Activated CD4-positive, alpha-beta T cell treated with anti-CD3 and anti-CD28 coated beads, Interleukin-2, amount 50 U/mL, for 48 hours (primary cell): ENCODE data around the gene CADM1.

Experiments
- DNase-seq, 2 experiments: peaks; one replicate each; pipeline ENCODE4 v3.0.0-alpha.2; 2020

CADM1 gene

DNA sequence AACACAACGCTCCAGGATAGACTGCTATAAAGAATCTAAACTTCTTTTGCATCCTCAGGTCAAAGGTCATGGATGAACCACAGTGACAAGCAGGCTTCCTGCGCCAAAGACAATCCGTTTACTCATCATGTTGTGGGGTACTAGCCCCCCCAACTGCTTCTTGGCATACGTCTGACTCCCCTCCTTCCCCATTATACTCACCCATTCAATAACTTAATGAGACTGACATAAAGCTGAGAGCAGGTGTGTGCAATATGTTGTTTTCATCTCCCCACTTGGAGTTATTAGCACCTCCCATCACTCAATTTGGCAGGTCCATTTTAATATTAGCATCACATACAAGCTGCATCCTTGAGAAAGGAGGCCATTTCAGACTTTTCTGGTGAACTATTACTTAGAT lies 157.1 kb downstream of the CADM1 start:
- DNase-seq = no peak

DNA sequence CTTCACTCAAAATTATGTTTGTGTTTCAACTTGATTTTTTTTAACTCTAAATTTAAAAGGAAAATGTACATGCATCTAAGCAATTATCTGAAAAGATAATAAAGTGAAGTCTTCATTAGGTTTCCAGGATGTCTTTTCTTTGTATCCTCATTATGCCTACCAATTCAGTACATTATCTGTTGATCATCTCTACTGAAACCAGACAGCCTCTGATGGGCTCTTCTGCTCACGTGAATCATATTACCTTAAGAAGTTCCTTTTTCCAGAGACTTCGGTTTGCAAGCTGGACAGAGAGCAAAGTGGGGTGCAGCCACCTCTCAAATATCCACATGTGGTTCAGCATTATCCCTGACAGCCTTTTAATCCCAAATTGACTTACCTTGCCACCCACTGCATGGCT lies 158.4 kb downstream of the CADM1 start:
- no peak for DNase-seq

DNA sequence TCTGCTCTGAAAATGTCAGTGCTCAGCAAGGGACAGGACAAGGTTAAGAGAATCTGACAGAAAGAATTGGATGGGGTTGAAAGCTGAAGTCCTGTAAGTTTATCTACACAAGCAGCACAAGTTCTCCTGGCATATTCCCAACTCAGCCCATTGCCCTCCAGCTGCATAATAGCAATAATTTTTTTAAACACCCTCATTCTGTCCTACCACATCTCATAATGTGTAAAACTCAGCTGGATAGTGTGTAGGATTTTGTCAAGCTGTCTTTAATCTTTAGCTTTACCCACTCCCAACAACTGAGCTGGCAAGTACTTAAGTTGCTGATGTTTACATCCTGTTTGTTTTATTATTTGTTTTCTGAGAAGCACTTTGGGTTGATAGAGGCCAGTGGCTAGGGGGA lies 158.9 kb downstream of the CADM1 start:
- DNase-seq = no peak

DNA sequence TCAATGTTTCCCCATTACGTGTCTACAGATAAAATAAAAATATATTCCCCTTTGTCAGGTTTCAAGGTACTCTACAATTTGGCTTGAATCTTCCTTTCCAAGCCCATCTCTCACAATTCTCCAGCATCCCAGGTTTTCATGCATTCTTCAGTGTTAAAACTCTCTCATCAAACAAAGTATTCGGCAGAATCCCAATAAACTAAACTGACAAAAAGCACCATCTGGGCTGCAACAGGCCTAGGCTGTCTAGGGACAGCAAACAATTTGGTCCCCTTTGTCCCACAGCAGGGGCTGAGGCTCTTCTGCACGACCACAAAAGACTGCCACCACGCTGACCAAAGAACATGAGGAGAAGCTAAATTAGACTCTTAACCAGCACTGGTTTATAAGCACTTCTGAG lies 159.4 kb downstream of the CADM1 start:
- DNase-seq = no peak

DNA sequence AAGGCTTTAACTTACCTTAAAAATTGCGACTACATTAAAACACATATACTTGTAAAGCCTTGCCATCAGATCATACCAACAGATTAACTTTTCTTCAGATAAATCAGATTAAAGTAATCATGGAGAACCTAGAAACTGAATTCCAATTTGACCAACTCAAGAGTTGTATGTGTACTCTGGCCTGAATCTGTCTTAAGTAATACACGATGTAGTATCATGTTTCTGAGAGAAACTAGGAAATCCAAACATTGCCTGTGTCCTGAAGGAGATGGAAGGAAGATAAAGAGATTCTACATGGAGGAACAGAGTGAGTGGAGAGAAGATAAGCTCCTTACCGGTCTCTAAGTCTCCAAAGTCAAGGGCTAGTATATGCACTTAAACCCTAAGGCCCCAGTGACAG lies 162.1 kb downstream of the CADM1 start:
- DNase-seq = no peak

DNA sequence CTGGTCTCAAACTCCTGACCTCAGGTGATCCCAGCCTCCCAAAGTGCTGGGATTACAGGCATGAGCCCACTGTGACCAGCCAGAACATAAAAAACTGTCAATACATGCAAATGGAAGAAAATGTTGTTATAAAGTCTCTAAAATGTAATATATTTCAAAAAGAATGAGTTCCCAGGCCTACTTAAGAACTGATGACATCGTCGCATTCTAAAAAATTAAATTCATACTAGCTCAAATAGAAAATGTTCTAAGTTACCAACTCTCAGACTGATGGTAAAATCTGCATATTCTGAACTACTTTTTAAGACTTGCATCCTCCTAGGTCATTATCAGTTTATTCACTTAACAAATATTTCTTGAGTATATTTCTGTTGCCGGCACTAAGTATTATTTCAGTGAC lies 163.3 kb downstream of the CADM1 start:
- DNase-seq = no peak

DNA sequence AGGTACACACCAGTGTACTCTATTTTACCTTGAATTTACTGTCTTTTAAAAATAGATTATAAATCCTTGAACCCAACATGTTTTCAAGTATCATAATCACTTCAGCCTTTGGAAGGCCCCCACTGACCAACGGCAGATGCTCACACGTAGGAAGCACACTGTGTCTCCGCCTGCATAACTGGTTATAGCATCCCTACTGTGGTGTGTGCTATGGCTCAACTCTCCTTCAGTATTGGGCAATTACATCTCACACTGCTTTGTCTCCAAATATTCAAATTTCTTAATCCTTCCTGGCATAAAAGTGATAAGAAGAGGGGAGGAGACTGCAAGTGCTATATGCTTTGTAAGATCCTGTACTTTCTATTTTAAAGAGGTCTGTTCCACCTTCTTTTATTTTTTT lies 165.7 kb downstream of the CADM1 start:
- no peak for DNase-seq

DNA sequence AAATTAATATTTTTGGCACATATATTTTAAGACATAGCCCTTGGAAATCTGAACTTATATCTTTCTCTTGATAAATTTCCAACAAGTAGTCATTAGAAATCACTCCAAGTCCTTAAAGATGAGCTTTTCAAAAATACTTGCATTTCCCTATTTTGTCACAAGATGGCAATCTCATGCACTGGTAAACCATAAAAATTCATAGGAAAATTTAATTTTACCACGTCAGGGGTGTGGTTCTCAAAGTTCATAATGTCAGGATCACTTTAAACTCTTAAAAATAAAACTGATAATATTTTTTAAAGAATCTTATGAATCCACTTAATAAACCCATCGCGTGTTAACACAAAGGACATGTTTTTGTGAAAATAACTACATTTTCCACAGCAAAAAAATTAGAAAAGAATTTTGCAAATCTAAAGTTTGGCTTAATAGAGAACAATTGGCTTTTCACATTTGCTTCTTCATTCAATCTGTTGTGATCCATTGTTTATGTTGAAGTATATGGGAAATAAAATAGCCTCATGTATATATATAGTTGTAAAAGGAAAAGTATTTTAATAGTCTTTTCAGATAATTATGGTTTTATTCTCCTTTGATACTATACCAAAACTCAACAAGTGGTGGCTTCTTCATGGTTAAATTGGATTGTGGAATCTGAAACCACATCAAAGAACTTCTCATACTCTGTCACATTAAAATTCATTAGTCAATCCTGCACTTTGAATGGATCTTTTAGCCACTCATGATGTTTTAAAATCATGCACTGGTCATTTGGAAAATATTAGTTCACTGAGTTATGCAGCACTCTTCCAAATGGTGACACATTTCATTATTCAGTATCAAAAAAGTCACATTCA lies 169.1 kb downstream of the CADM1 start:
- DNase-seq = no peak

DNA sequence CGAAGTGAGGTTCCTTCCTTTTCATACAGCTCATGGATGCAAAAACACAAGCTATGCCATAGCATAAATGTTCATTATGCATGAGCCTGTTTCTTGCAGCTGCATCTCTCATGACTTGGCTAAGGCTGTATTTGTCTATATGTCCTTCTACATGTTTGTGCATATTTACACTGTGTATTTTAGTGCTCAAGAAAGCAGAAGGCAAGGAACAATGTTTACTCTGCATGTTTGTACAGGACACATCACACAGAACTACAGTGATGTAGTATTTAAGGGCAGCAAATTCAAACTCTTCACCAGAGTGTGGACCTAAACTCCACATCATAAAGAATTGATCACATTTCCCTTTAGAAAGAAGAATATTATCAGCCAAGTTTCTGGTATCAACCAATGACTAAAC lies 170.3 kb downstream of the CADM1 start:
- no peak for DNase-seq

DNA sequence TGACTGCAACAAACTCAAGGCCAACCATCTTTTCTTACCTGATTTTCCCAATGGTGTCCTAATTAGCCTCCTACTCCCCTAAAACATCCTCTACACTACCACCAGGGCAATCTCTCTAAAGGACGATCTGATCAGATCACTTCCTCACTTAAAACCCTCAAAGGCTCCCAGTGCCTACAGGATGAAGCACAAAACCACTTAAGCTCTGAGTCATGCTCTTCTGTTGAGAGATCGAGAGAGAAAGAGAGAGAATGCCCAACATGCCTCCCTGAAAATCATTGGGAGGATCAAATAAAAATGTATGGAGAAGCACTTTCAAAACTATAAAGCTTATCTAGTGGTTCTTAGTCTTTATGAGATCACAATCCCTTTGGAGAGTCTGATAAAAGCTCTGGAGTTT lies 171.1 kb downstream of the CADM1 start:
- no peak for DNase-seq

DNA sequence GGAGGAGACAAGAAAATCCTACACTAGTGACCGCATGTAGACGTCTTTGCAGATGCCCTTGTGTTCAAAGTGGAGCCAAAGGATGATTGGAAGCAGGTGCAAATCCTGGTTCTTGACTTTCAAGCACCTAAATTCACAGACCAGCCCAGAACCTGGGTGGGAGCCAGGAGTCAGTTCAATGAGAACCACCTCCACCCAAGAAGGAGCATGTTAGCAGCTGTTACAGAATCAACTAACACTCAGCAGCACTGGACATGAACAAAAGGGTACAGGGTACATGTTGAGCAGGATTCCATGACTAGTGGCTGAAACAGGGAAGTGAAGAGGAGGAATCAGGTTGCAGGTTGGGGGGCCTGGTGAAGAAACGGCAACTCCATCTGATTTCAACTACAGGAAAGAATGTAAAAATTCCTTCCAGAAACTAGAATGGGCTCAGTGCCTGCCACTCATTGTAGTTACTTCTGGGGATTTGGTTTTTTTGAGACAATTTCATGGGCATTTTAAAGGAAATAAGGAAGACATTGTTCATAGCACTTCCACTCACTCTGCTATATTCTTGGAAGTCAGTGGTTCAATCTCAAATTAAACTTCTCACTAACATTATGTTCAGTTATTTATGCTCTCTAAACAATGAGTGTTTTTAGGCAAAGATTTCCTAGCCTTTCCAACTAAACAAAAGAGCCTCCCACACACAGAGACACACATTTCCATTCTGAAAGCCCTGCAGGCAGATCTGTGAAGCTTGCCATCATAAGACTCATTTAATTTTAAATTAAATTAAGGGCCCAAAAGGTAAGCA lies 173.3 kb downstream of the CADM1 start:
- DNase-seq = no peak

DNA sequence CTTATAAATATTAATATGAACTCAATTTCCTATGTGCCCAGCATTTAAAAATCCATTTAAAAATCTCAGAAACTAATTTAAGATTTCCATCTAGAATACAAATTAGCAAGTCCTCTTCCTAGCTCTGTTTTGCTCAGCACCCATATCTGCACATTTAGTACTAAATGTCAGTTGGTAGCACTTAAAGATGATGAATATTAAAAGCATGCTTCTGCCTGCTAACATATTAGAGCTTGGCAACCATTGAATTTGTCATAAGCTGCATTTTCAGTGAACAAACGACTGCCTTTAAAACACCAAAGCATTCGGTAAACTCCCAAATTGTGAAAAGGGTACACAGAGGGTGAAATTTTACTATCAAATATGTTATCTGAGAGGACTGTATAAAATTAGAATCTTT lies 177.7 kb downstream of the CADM1 start:
- no peak for DNase-seq

DNA sequence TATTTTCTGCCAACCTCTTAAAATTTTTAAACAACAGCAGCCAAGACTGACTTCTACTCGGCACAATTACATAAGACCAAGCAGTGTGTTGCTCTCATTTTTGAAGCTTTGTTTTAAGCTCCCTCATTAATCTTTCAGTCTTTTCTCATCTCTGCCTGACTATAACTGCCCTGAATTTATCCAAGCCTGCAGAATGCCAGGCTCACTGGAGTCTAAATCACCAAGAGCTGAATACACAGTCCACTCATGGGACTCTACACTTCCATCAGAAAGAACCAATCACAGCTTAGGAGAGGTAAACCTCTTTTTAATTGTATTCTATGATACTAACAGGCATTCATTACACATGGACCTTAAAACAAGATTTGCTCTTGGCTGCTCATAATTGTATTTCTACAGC lies 178.7 kb downstream of the CADM1 start:
- no peak for DNase-seq

DNA sequence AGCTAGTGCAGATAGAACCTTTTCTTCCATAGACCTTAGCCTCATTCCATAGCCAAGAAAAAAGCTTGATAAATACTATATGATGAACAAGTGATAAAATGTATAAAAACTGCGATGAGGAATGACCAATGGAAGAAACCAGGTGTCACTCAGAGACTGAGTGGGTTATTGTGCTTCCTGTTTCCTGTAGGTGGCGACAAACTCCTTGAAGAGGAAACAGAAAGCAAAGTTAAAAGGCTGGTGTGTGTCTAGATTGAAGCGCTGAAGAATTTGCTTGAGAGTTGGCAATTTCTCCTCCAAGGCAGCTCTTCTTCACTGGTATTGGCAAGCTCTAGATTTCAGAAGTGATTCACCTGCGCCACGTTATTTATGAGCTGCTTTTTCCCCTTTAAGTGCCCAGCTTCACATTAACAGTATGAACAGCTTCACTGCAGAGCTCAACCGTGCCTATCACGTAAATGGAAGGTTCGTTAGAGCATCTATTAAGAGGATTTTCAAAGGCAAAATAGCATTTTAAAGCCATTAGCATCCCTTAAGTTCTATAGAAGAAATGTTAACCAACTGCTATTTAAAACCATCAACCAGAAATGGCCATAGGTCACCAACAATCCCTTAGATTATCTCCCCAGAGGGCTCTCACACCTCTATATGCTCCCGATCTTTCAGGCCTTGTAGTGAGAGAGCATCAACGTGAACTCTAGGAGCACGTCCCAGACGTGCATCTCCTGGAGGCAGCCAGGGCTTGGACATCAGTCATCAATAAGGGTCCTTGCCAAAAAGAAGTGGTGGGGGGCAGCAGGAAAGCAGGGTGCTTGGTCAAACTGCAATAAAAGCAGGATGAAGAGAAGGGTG lies 179.4 kb downstream of the CADM1 start:
- peak in 1 of 2 experiments; percentile 6 for DNase-seq

DNA sequence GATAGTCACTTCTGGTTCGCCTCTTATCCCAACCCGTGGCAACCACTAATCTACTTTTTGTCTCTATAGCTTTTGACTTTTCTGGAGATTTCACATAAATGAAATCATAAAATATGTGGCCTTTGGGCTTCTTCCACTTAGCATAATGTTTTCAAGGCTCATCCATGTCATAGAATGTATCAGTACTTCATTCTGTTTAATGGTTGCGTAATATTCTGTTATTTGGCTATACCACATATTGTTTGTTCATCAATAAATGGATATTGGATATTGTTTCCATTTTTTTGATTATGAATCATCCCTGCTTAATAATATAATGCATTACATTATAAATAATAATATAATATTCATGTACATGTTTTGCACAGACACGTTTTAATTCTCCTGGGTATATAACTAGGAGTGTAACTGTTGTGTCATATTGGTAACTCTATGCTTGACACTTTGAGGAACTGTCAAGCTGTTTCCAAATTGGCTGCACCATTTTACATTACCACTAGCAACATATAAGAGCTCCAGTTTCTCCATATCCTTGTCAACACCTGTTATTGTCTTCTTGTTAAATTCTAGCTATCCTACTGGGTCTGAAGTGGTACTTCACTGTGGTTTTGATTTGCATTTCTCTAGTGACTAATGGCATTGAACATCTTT lies 181.5 kb downstream of the CADM1 start:
- DNase-seq = no peak

DNA sequence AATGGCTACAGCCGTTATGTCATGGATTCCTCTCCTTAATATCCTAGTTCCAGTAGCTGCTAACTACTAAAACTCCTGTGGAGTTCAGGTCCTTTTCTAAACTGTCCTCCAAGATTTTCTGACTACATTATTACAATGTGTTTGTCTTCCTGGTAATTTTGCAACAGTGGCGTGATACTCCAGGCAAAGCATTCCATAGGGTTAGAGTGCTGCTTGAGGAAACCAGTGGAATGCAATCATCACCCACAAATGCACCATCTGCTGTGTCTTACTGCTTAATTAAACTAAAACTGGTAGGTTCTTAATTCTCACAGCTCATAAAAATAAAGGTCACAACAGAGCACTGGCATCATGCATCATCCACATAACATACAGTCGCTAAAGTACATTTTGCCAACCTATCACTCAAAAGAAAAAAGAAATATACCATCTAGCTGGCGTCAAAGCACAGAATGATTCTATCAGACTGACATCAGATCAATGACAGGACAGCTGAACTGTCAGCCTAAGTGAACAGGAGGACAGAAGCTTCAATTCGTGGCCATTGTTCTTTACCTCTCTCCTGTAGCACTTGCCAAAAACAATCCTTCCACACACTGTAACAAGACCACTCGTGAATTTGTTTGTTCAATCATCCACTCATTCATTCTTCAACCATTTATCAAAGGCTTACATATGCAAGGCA lies 182.5 kb downstream of the CADM1 start:
- no peak for DNase-seq

DNA sequence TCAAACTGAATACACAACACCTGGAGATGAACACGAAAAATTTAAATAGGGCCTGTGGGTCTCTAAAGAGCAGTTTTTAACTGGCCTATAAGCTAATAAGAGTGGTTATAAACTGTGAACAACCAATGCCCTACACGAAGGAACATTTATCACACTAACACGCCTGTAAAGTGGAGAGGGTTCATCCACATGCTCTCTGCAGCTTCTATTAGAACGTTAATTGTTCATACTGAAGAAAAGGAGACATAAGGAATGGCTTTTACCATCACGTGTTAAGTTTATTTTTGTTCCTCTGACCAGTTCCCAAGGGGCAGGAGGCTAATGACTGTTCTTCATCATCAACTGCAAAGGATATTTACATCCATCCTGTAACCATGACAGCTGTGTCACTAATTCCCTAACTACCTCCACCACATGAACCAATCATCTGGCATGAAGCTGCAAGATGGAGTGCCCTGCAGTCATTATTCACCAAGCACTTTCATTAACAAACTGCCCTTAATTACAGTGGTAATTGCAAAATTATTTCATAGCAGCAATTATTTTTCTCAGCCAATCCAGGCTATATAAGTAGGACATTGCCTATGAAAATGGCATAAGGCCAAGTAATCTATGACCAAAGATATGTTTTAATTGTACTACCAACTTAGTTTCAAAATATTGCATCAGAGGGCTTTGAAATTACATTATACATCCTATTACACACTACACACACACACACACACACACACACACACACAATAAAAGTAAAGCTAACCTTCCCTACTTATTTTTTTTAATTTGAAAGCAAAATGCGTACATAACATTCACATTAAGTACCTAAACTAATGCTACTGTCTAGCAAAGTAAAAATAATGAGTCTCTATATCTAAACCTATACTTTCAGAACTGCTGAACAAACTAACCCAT lies 186.7 kb downstream of the CADM1 start:
- no peak for DNase-seq

DNA sequence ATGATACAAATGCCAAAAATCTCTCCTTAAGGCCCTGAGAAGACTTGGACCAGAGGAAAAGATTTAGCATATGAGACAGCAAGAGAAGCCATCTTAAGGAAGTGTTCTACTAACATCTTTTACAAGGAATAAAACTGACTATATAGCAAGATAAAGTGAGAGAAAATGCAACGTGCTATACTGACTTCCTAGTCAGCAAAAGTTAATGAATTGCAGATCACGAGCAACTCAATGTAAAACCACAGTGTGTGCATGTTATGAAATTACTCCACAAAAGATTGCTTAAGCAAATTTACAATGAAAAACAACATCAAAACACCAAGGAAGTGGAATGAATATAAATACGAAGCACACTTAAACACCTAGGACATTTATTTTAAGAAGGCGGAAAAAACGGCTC lies 187.5 kb downstream of the CADM1 start:
- no peak for DNase-seq

DNA sequence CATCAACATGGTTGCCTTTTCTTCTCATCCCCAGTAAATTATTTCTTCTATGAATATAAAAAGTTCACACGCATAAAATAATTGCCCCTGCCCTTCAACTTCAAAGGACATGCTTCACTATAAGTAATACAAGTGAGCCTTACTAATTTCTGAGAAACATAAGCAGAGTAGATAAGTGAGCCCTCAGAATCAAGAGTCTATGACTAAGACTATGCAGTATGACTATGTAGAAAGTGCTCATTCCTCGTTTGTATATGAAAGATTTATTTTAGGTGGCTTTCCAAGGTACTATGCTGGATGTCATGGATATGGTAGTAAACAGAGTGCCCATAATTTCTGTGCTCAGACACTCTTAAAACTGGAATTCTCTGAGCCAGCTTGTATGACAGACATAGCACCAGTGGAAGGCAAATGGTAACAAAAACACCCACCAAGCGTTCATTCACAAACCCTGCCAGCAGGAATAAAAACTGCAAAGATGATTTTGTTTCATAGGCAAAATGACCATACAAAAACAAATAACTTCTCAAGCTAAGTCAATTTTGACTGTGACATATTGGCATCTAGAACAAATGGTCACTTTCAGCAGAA lies 189.8 kb downstream of the CADM1 start:
- DNase-seq = no peak

DNA sequence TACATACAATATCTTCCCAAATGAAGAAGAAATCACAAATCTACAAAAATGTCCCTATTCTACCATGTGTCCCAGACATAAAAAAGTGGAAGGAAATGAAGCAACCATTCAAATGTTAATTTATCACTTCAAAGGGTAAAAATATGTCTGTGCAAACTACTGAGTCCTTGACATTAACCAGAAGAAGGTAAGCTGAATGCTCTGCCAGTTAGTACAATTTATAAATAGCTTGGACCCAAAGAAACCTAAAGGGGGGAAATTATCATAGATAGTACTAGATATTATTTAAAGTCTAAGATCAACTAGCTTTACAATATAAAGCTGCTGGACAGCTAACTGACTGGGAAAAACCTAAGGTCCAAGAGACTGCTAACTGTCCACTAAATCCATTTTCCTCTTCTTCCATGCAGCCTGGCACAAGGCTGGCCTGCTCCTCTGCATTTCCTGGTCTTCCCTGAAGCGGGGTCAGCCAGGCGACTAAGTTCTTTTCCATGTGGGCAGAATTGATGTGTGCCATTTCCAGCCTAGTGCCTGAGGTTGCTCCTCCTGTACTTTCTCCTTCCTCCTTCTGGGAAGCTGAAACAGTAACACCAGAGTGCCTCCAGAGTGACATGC lies 190.9 kb downstream of the CADM1 start:
- DNase-seq = no peak
